MG63 (cell line): ENCODE results near the gene SUSD6. TPM values are rescaled to one million over a fixed set of nuclear protein-coding genes. Genes with fewer than 3 reads are reported as not detected.

Experiments
- DNase-seq: peaks from one replicate; pipeline ENCODE4 v3.0.0-alpha.2; 2020
- H3K27me3 ChIP-seq: fragments of 250-450 bp; sonication (Bioruptor Pico); 2 replicates; pipeline ENCODE4 v1.5.1; 2020; ENCODE audit warnings: mild to moderate bottlenecking, moderate library complexity
- H3K36me3 ChIP-seq: fragments of 250-450 bp; sonication (Bioruptor Pico); 2 replicates; pipeline ENCODE4 v1.5.1; 2020; ENCODE audit warnings: mild to moderate bottlenecking, moderate library complexity
- H3K4me3 ChIP-seq: fragments of 250-450 bp; sonication (Bioruptor Pico); 2 replicates; pipeline ENCODE4 v1.5.1; 2020; ENCODE audit warnings: mild to moderate bottlenecking, moderate library complexity
- H3K9me3 ChIP-seq: fragments of 250-450 bp; sonication (Bioruptor Pico); 2 replicates; pipeline ENCODE4 v1.5.1; 2020; ENCODE audit warnings: mild to moderate bottlenecking, moderate library complexity
- total RNA-seq: library from RNA; depleted of rRNA; stranded (reverse); fragments of >200 nt; shearing (Covaris generic); gene quantifications from 2 replicates; pipeline ENCODE4 v1.2.3, GENCODE V29; 2014; ENCODE audit warnings: low replicate concordance

The SUSD6 gene
- total RNA-seq, 1 experiment from 2014 or later: 3.1 TPM

GRCh38 chr14:69612783-69613130 lies 1.4 kb downstream of the SUSD6 start:
- H3K36me3 ChIP-seq: no peaks in the 10 kb centered on the region; the same call in 1 of the 2 replicates
- no peaks in the 10 kb centered on the region for H3K9me3 ChIP-seq
- DNase-seq: no peak
- peak overlapping the region; percentile 56 for H3K4me3 ChIP-seq
- no peaks in the 10 kb centered on the region for H3K27me3 ChIP-seq

- no peak overlapping the region for H3K4me3 ChIP-seq
- H3K9me3 ChIP-seq: no peaks in the 10 kb centered on the region
- no peaks in the 10 kb centered on the region; the same call in 1 of the 2 replicates for H3K36me3 ChIP-seq
- no peaks in the 10 kb centered on the region for H3K27me3 ChIP-seq
- no peak for DNase-seq
Observed at GRCh38 chr14:69613312-69614073, 2.1 kb downstream of the SUSD6 start.

DNA sequence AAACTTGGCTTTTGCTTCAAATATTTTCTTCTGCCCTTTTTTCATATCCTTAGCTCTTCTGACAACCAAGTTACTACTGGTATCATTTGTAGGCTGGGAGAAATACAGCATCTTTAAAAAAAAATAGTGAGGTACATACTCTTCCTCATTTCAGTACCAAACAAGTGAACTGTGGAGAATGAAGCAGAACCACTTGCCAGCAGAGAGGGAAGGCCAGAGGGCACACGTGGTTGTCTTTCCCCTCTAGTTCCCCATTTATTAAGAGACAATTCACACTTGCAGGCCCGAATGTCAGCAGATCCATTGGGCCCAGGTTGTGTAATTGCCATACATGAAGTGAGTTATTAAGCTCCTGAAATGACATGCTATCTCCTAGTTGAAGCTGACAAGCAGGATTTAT lies 3.2 kb downstream of the SUSD6 start:
- DNase-seq: no peak
- H3K4me3 ChIP-seq: no peak overlapping the region

GRCh38 chr14:69615121-69615495 lies 3.7 kb downstream of the SUSD6 start:
- no peak overlapping the region for H3K4me3 ChIP-seq
- no peaks in the 10 kb centered on the region; the same call in 1 of the 2 replicates for H3K36me3 ChIP-seq
- no peak for DNase-seq
- no peaks in the 10 kb centered on the region for H3K27me3 ChIP-seq
- H3K9me3 ChIP-seq: no peaks in the 10 kb centered on the region

More for the DNA sequence above, 3.2 kb downstream of the SUSD6 start:
- Histone ChIP-seq H3K36me3 (no peaks in the 10 kb centered on the region; the same call in 1 of the 2 replicates), H3K9me3 (no peaks in the 10 kb centered on the region), H3K27me3 (no peaks in the 10 kb centered on the region)

DNA sequence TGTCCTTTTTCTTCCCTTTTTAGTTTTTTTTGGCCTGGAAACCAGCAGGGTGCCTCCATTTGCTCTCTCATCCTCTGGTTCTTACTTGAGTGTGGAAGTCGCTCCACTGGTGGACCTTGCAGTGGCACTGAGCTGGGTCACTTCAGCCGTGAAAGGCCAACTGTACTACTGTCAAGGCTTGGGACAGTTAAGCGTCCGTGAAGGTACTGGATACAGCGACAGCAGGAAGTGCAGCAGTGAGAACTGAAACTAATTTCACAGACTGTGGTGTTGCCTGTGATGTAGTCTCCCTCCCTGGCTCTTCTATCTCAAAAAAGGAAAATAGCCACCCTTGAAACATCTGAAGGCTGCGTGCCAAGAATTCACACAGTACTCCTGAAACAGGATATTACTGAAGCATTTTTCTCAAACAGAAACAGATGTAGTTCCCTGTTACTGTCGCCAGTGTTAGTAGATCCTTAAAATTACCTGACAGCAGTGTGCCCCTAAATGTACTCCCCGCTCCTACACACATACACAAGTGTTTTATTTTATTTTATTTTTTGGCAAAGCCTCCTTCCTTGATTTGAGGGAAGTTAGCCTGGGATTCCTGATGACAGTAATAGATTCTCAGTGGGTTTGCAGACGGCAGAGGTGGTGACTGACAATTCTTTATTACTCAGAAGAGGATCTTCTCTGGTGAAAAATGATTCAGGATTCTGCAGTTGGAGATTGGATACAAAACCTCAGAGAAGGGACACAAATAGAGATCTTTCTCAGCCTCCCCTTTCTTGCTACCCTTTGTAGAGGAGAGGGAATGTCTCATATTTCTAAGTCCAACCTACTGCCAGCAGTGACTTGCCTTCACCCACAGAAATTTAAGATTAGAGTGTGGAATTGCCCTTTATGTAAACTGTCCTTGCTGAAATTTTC lies 4.4 kb downstream of the SUSD6 start:
- no peaks in the 10 kb centered on the region for H3K9me3 ChIP-seq
- DNase-seq: peak; percentile 42

GRCh38 chr14:69616408-69616773 lies 5.0 kb downstream of the SUSD6 start:
- H3K9me3 ChIP-seq: no peaks in the 10 kb centered on the region

More for the DNA sequence above, 4.4 kb downstream of the SUSD6 start:
- H3K36me3 ChIP-seq: no peaks in the 10 kb centered on the region; the same call in 1 of the 2 replicates
- no peaks in the 10 kb centered on the region for H3K27me3 ChIP-seq
- no peak overlapping the region for H3K4me3 ChIP-seq

GRCh38 chr14:69617796-69618195 lies 6.4 kb downstream of the SUSD6 start:
- no peaks in the 10 kb centered on the region for H3K9me3 ChIP-seq
- no peaks in the 10 kb centered on the region; the same call in 1 of the 2 replicates for H3K36me3 ChIP-seq
- no peaks in the 10 kb centered on the region for H3K27me3 ChIP-seq
- DNase-seq: no peak
- no peak overlapping the region for H3K4me3 ChIP-seq

More at GRCh38 chr14:69616408-69616773, 5.0 kb downstream of the SUSD6 start:
- no peak for DNase-seq
- H3K27me3 ChIP-seq: no peaks in the 10 kb centered on the region
- no peak overlapping the region for H3K4me3 ChIP-seq
- H3K36me3 ChIP-seq: no peaks in the 10 kb centered on the region; the same call in 1 of the 2 replicates

DNA sequence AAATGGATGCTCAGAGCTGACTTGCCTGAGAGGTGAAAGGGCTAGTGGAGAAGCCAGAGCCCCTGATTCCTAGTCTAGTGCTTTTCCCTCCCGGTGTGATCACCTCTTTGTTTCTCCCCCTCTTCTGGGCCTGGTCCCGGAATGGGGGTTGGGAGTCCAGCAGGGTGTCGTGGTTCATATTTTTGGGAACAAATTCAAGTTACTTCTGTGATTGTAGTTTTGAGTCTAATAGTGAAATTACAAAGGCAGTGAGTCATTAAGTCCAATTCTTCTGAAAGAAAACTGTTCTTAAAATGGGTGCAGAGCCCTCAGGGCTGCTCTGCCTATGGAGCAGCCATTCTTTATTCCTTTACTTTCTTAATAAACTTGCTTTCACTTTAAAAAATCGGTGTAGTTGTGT lies 7.6 kb downstream of the SUSD6 start:
- no peak for DNase-seq
- no peaks in the 10 kb centered on the region for H3K27me3 ChIP-seq
- no peaks in the 10 kb centered on the region for H3K9me3 ChIP-seq
- H3K4me3 ChIP-seq: no peak overlapping the region
- H3K36me3 ChIP-seq: no peaks in the 10 kb centered on the region; the same call in 1 of the 2 replicates

GRCh38 chr14:69620211-69620611 lies 8.8 kb downstream of the SUSD6 start:
- DNase-seq: no peak
- Histone ChIP-seq H3K27me3 (no peaks in the 10 kb centered on the region), H3K36me3 (no peaks in the 10 kb centered on the region; the same call in 1 of the 2 replicates), H3K9me3 (no peaks in the 10 kb centered on the region), H3K4me3 (no peak overlapping the region)

DNA sequence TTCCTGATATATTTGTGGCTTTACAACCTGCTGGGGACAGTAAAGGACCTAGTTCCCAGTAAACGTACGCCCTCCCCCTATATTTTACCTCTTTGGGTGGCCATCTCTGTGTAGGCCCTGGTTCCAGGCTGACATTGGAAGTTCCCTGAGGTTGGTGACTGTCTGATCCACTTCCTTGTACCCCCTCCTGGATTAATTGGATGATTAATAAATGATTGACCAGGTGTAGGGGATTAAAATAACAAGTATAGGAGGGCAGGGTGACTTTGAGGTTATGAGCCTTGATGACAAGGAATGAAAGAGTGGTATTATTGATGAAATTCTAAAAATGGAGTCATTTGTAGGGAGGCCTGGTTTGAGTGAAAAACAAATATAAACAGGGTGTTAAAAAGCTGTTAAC lies 9.6 kb downstream of the SUSD6 start:
- Histone ChIP-seq H3K27me3 (no peaks in the 10 kb centered on the region), H3K9me3 (no peaks in the 10 kb centered on the region)
- no peak for DNase-seq

DNA sequence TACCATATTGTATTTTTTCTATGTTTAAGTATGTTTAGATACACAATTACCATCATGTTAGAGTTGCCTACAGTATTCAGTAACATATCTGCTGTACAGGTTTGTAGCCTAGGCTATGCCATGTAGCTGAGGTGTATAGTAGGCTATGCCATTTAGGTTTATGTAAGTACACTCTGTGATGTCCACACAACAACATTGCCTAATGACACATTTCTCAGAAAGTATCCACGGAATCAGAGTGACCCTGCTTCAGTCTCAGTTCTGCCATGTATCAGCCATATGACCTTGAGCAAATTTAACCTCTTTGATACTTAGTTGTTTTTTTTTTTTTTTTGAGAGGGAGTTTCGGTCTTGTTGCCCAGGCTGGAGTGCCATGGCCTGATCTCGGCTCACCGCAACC lies 12.7 kb downstream of the SUSD6 start:
- Histone ChIP-seq H3K27me3 (no peaks in the 10 kb centered on the region), H3K9me3 (no peaks in the 10 kb centered on the region), H3K36me3 (no peaks in the 10 kb centered on the region), H3K4me3 (no peak overlapping the region)
- no peak for DNase-seq

More for the DNA sequence above, 9.6 kb downstream of the SUSD6 start:
- no peak overlapping the region for H3K4me3 ChIP-seq
- no peaks in the 10 kb centered on the region; the same call in 1 of the 2 replicates for H3K36me3 ChIP-seq

GRCh38 chr14:69625299-69626131 lies 14.1 kb downstream of the SUSD6 start:
- Histone ChIP-seq H3K9me3 (no peaks in the 10 kb centered on the region), H3K4me3 (no peak overlapping the region), H3K27me3 (no peaks in the 10 kb centered on the region), H3K36me3 (no peaks in the 10 kb centered on the region)
- no peak for DNase-seq

GRCh38 chr14:69626132-69626500 lies 14.7 kb downstream of the SUSD6 start:
- no peaks in the 10 kb centered on the region for H3K9me3 ChIP-seq
- DNase-seq: no peak
- no peaks in the 10 kb centered on the region for H3K36me3 ChIP-seq
- H3K4me3 ChIP-seq: no peak overlapping the region
- H3K27me3 ChIP-seq: no peaks in the 10 kb centered on the region

- Histone ChIP-seq H3K9me3 (no peaks in the 10 kb centered on the region), H3K36me3 (no peaks in the 10 kb centered on the region), H3K27me3 (no peaks in the 10 kb centered on the region), H3K4me3 (no peak overlapping the region)
- peak; percentile 32 for DNase-seq
Observed at GRCh38 chr14:69629225-69630127, 18.1 kb downstream of the SUSD6 start.

DNA sequence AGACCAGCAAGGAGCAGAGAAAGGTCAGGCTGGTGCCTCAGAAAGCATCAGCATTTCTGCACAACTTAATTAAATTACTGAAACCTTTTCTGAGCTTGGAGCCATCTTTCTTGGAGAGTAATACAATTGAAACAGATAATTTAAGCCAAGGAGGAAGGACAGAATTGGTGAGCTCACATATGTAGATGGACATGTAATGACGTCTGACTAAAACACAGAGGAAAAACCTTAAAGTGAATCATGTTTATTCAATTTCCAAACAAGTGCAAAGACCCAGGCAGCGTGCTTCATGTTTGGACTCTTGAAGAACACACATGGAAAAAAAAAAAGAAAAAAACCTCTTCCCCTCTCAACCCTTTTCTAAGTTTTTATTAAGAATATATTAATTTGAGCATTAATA lies 19.0 kb downstream of the SUSD6 start:
- H3K27me3 ChIP-seq: no peaks in the 10 kb centered on the region
- no peak for DNase-seq
- H3K36me3 ChIP-seq: no peaks in the 10 kb centered on the region
- no peaks in the 10 kb centered on the region for H3K9me3 ChIP-seq
- no peak overlapping the region for H3K4me3 ChIP-seq

DNA sequence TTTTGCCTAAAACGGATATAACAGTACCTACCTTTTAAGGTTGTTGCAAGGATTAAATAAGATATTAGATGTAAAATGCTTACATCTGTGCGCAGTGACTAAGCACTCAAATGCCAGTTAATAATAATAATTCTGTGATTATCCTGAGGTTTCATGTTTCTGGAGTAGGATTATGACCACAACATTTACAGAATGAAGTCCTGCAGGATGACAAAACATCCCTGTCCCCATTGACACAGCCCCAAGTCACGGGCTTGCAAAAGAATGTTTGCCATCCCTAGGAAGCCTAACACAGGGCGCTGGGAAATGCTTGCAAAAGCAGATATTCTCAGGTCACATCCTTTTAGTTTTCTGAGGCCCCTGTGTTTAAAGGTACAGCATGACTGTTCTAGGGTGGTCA lies 20.1 kb downstream of the SUSD6 start:
- Histone ChIP-seq H3K4me3 (no peak overlapping the region), H3K27me3 (no peaks in the 10 kb centered on the region), H3K9me3 (no peaks in the 10 kb centered on the region), H3K36me3 (no peaks in the 10 kb centered on the region)
- no peak for DNase-seq
